Gastrocnemius medialis (tissue), 4 donors: ENCODE measurements around the gene APOH. TPM values are rescaled to one million over a fixed set of nuclear protein-coding genes. Genes with fewer than 3 reads are reported as not detected.

Source experiments
- ATAC-seq, 2 donors: fragments of 150-250 bp; one replicate each; pipeline ENCODE4 v1.9.1; 2016
- DNase-seq, 2 donors: peaks; one replicate each; pipeline ENCODE4 v3.0.0-alpha.2; 2019
- H3K27ac ChIP-seq, 4 donors: fragments of 200-600 bp; sonication (generic); 1 replicate in 1 of 4; 2 replicates in 3 of 4; pipeline ENCODE4 v1.5.1; 2016 to 2018; ENCODE audit warnings: mild to moderate bottlenecking in 2 of 4, moderate library complexity in 1 of 4
- H3K27me3 ChIP-seq, 3 donors: fragments of 200-600 bp; sonication (generic) in 2 of 3; 1 replicate in 1 of 3; 2 replicates in 2 of 3; pipeline versions ENCODE4 v1.5.1 to v1.6.0; 2016 to 2019; ENCODE audit warnings: mild to moderate bottlenecking in 1 of 3, moderate library complexity in 1 of 3
- H3K36me3 ChIP-seq, 2 donors: fragments of 200-600 bp; sonication (generic) in 1 of 2; one replicate each; pipeline ENCODE4 v1.5.1; 2017 to 2018
- H3K4me1 ChIP-seq, 2 donors: fragments of 200-600 bp; sonication (generic) in 1 of 2; one replicate each; pipeline ENCODE4 v1.5.1; 2016 to 2017; ENCODE audit warnings: mild to moderate bottlenecking in 2 of 2
- H3K4me3 ChIP-seq, 4 donors: fragments of 200-600 bp; sonication (generic) in 3 of 4; 1 replicate in 1 of 4; 2 replicates in 3 of 4; pipeline ENCODE4 v1.5.1; 2016 to 2019; ENCODE audit warnings: mild to moderate bottlenecking in 2 of 4
- H3K9me3 ChIP-seq, 3 donors: fragments of 200-600 bp; sonication (generic) in 2 of 3; 1 replicate in 1 of 3; 2 replicates in 2 of 3; pipeline ENCODE4 v1.5.1; 2016 to 2019
- POLR2A ChIP-seq, 2 donors: fragments of 450-650 bp; IDR thresholded peaks; one replicate each; pipeline ENCODE4 v1.6.1; 2017; ENCODE audit warnings: antibody characterized with exemption in 2 of 2, mild to moderate bottlenecking in 2 of 2, moderate library complexity in 2 of 2
- in situ Hi-C, 4 donors: fragments of 200-750 bp; cut with MboI; loops; one replicate each; pipeline versions ENCODE4 v1.15.0 to v1.8.0; 2017; ENCODE audit warnings: low sequenced_read_pairs in 4 of 4
- intact Hi-C: fragments of 100-400 bp; cut with DNase I; formaldehyde crosslinking; loops from one replicate; pipeline ENCODE4 v1.15.1; 2023; ENCODE audit warnings: low total_unique reads
- total RNA-seq, 4 donors: library from RNA; depleted of rRNA; stranded (reverse); fragments of >200 nt; gene quantifications; one replicate each; pipeline versions ENCODE4 v1.1.0 to v1.2.3, GENCODE V29; 2016
- TF ChIP-seq, protein P1 (sequence below), 5 experiments: fragments of 450-650 bp in 3 of 5; fragments of 200-600 bp in 2 of 5; sonication (generic) in 2 of 5; IDR thresholded peaks in 4 of 5; conservative IDR thresholded peaks in 1 of 5; 1 replicate in 4 of 5; 2 replicates in 1 of 5; pipeline ENCODE4 v1.5.1; 2016 to 2019; ENCODE audit warnings: antibody characterized with exemption in 5 of 5, mild to moderate bottlenecking in 3 of 5, moderate library complexity in 3 of 5

The APOH gene
- total RNA-seq, 4 donors from 2014 or later: 4.4 to 11.5 TPM; not detected in 2

DNA sequence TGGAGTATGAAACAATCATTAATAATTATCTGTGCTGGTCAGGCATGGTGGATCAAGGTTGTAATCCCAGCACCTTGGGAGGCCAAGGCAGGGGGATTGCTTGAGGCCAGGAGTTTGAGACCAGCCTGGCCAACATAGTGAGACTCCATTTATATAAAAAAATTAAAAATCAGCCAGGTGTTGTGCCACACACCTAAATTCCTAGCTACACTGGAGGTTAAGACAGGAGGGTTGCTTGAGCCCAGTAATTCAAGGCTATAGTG lies 44.3 kb upstream of the APOH start:
- no peaks in the 10 kb centered on the region for H3K4me1 ChIP-seq
- no peak overlapping the region for H3K27ac ChIP-seq
- intact Hi-C loops: no loop called here
- H3K4me3 ChIP-seq: no peak overlapping the region
- TF ChIP-seq POLR2A (IDR thresholded peaks at IDR 0.05): no peak
- TF ChIP-seq, protein P1, sequence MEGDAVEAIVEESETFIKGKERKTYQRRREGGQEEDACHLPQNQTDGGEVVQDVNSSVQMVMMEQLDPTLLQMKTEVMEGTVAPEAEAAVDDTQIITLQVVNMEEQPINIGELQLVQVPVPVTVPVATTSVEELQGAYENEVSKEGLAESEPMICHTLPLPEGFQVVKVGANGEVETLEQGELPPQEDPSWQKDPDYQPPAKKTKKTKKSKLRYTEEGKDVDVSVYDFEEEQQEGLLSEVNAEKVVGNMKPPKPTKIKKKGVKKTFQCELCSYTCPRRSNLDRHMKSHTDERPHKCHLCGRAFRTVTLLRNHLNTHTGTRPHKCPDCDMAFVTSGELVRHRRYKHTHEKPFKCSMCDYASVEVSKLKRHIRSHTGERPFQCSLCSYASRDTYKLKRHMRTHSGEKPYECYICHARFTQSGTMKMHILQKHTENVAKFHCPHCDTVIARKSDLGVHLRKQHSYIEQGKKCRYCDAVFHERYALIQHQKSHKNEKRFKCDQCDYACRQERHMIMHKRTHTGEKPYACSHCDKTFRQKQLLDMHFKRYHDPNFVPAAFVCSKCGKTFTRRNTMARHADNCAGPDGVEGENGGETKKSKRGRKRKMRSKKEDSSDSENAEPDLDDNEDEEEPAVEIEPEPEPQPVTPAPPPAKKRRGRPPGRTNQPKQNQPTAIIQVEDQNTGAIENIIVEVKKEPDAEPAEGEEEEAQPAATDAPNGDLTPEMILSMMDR (IDR thresholded peaks at IDR 0.05 in 4 of 5, conservative IDR thresholded peaks at IDR 0.05 in 1 of 5): no peak
- no peaks in the 10 kb centered on the region for H3K27me3 ChIP-seq
- DNase-seq (no peak), ATAC-seq (no peak)
- H3K9me3 ChIP-seq: no peaks in the 10 kb centered on the region
- H3K36me3 ChIP-seq: no peaks in the 10 kb centered on the region
- in situ Hi-C loops: loop anchor here in 1 of 4 donors (25.0 kb wide), 1 partner anchor 639 kb away; no protein-coding TSS in a partner anchor

DNA sequence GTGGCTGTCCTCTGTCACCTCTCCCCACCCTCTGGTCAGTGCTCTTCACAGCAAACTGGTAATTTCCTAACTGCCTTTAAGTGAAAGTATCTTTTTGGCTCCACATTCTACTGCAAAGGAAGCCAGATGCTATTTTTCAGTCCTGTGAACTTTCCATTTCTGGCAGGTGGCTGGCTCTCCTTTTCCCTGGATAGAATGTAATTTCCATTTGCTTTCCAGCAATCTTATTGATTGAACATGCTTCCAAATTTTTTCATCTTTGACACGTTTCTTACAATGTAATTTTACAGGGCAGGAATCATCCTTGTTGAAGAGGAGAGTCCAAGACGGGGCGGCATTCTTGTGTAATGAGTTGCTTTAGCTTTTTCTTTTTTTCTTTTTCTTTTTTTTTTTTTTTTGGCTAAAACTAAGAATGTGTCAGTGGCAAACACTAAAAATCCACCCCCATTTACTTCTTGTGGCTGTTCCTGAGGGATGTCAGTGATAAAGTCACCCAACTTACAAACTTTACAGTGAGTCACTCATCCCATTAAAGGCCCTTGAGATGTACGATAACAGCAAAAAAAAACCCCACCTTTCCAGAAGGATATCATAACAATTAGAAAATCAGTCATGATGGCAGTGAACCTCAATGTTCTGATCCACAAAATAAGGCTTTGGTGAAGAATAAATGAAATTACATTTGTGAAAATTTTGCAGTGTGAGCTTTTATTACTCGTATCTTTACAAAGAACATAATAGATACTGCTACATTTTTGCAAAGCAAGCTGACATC lies 43.8 kb upstream of the APOH start:
- in situ Hi-C loops: loop anchor here in 1 of 4 donors (25.0 kb wide), 1 partner anchor 639 kb away; no protein-coding TSS in a partner anchor
- H3K4me3 ChIP-seq: no peak overlapping the region
- ATAC-seq (no peak), DNase-seq (no peak)
- no peaks in the 10 kb centered on the region for H3K9me3 ChIP-seq
- H3K36me3 ChIP-seq: no peaks in the 10 kb centered on the region
- no peaks in the 10 kb centered on the region for H3K4me1 ChIP-seq
- TF ChIP-seq POLR2A (IDR thresholded peaks at IDR 0.05): no peak
- TF ChIP-seq, protein P1 (IDR thresholded peaks at IDR 0.05 in 4 of 5, conservative IDR thresholded peaks at IDR 0.05 in 1 of 5): no peak
- H3K27ac ChIP-seq: no peak overlapping the region
- intact Hi-C loops: no loop called here
- no peaks in the 10 kb centered on the region for H3K27me3 ChIP-seq

DNA sequence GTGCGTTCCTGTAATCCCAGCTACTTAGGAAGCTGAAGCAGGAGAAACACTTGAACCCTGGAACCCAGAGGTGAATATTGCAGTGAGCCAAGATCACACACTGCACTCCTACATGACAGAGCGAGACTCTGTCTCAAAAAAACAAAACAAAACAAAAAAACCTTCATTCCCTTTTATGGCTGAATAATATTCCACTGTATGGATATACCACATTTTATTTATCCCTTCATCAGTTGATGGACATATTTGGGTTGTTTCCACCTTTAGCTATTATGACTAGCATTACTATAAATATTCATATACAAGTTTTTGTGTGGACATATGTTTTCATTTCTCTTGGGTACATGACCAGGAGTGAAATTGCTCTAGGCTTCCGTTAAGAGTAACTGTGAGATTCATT lies 42.3 kb upstream of the APOH start:
- no peaks in the 10 kb centered on the region for H3K4me1 ChIP-seq
- no peak overlapping the region for H3K27ac ChIP-seq
- TF ChIP-seq, protein P1 (IDR thresholded peaks at IDR 0.05 in 4 of 5, conservative IDR thresholded peaks at IDR 0.05 in 1 of 5): no peak
- no peak for TF ChIP-seq POLR2A (IDR thresholded peaks at IDR 0.05)
- DNase-seq (no peak), ATAC-seq (no peak)
- intact Hi-C loops (no loop called here), in situ Hi-C loops (loop anchor here in 1 of 4 donors (25.0 kb wide), 1 partner anchor 641 kb away; no protein-coding TSS in a partner anchor)
- no peaks in the 10 kb centered on the region for H3K36me3 ChIP-seq
- H3K27me3 ChIP-seq: no peaks in the 10 kb centered on the region
- no peak overlapping the region for H3K4me3 ChIP-seq
- no peaks in the 10 kb centered on the region for H3K9me3 ChIP-seq

DNA sequence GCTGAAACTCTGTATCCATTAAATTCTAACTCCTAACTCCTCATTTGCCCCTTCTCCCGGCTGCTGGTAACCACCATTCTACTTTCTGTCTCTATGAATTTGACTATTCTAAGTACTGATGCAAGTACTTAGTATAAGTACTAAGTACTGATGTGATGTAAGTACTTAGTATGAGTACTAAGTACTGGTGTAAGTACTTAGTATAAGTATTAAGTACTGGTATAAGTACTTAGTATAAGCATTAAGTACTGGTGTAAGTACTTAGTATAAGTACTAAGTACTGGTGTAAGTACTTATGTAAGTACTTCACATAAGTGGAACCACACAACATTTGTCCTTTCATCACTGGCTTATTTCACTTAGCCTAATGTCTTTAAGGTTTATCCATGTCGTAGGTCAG lies 40.9 kb upstream of the APOH start:
- no peak overlapping the region for H3K27ac ChIP-seq
- DNase-seq (no peak), ATAC-seq (no peak)
- no peaks in the 10 kb centered on the region for H3K9me3 ChIP-seq
- in situ Hi-C loops (loop anchor here in 1 of 4 donors (25.0 kb wide), 1 partner anchor 642 kb away; no protein-coding TSS in a partner anchor), intact Hi-C loops (no loop called here)
- H3K4me1 ChIP-seq: no peaks in the 10 kb centered on the region
- no peaks in the 10 kb centered on the region for H3K36me3 ChIP-seq
- no peak overlapping the region for H3K4me3 ChIP-seq
- no peak for TF ChIP-seq POLR2A (IDR thresholded peaks at IDR 0.05)
- TF ChIP-seq, protein P1 (IDR thresholded peaks at IDR 0.05 in 4 of 5, conservative IDR thresholded peaks at IDR 0.05 in 1 of 5): no peak
- no peaks in the 10 kb centered on the region for H3K27me3 ChIP-seq
